Daoy (cell line): Measurements from ENCODE around the gene ERC2. TPM values are rescaled to one million over a fixed set of nuclear protein-coding genes. Genes with fewer than 3 reads are reported as not detected.
"Not testable (repeated sequence)": the region's sequence is repeated elsewhere in the genome, so short reads cannot be mapped to it uniquely, and the experiment has no call there.

Source experiments
- DNase-seq: peaks from one replicate; pipeline ENCODE4 v3.0.0-alpha.2; 2015; ENCODE audit warnings: low read depth
- total RNA-seq: library from RNA; depleted of rRNA; stranded (reverse); fragments of >200 nt; shearing (Covaris generic); gene quantifications from 2 replicates; pipeline ENCODE4 v1.2.3, GENCODE V29; 2014

ERC2 gene
- total RNA-seq, 1 experiment from 2014 or later = 1.7 TPM

DNA sequence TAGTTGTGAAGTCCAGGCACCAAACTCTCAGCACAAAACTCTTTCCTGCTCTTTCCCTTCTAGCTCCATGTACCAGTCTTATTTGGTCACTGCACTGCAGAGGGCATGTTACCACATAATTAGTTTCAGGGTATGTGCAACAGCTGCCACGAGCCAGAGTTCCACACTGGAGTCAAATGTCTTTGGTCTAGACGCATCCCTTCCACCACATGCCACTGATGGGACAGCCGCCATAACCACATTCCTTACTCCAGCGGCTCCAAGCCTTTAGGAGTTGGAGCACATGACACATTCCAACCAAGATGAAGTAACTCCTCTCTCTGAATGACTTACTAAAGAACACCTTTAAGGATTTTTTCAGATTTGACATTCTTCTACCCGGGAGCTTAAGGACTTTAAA, 153.4 kb downstream of the ERC2 start:
- peak; percentile 76 for DNase-seq

DNA sequence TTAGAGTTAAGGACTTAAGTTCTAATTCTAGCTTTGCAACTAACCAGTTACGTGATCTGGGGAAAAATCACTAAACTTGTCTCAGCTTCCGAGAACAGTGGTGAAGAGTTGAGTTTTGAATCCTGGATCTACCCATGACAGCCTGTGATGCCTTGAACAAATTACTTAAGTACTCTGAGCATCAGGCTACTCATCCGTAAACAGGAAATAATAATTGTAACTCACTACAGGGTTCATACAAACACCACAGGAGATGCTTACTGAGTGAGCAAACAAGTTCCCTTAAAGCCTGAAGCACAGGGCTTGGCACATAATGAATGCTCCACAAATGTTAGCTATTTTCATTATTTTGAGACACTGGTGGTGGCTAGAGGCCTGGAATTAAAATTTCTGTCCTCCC, 158.8 kb downstream of the ERC2 start:
- no peak for DNase-seq

DNA sequence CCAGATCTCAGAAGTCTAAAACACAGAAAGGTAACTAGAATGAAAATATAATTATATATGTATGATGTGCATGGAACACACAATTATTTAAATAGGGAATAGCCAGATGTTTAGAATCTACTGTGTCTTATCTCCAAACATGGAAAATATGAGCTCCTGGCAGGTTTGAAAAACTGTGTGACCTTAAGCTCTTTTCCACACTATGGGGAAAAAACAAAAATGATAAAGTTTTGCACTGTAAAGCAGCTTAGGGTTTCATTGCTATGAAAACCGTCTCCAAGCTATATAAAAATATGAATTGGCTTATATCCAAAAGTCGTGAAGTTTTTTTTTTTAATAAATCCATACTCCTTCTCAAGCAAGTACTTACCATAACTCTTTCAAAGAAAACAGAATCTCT, 159.8 kb downstream of the ERC2 start:
- DNase-seq = no peak

DNA sequence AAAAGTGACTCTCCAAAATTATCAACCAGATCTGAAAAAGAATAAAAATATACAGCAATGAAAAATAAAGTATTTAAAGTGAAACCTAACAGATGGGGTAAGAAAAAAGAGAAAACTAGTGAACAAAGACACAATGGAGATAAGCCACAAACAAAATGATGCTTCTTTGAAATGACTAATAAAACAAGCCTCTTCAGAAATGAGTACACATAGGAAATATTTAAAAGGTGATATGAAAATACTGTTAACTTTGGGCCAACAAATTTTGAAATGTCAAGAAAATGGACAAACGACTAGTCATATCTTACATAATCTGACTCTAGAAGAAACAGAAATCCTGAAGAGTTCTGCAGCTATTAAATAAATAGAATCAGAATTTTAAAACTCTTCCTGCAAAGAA, 164.2 kb downstream of the ERC2 start:
- DNase-seq = no peak

DNA sequence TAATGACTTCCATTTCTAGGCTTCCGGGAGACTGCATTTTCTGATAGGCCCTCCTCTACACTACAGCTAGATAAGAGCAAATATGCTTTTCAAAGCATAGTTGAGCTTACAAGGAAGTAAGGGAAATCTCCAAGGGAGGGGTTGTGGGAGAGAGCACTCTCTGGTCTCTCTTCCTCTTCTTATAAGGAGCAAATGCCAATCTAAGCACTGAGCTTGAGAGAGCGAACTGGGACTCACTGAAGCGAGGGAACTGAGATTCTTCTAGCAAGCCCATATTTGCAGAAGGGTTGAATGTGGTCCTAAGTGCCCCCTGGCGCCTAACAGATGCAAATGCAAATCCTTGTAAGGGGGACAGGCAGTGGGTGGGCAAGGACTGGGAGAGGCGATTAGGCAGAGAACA, 164.8 kb downstream of the ERC2 start:
- peak; percentile 57 for DNase-seq

DNA sequence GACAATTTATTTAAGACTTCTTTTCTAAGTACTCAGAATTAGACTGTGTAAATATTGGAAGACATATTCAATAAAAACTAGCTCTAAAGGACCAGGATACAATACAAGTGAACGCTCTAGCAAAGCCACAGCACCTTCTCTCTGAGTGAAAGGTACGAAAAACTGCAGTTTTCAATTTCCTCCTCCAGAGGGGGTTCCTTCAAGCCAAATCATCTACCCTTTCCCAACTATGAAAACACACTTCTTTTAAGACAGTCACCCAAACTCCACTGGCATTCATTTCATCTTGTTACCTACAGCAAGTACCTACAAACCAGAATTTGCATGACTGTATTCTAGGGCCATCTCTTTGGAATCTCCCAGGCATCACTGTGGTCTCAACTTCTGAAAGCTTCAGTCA, 165.8 kb downstream of the ERC2 start:
- DNase-seq = no peak

DNA sequence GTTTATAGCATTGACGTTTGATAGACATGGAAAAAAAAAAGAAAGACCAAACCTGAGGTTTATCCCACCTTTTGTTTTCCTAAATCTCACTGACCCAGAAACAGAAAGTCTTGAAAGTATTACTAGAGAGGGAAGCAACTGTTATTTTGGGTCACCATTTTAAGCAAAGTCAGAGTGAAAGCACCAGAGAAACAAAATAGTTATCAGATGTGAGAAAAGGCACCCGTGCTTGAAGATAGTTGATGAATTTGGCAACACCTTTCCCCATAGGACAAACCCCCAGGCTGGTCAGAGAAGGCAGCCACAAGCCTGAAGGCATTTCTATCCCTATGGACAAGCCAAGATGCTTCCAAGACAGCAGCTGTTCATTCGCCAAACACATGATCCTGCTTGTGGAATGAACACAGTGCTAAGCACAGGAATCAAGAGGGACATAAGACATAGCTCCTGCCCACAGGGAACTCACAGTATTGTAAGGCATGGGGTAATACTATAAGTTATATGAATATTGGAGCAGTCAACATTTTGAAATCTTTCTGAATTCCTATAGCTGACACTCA, 170.9 kb downstream of the ERC2 start:
- no peak for DNase-seq

DNA sequence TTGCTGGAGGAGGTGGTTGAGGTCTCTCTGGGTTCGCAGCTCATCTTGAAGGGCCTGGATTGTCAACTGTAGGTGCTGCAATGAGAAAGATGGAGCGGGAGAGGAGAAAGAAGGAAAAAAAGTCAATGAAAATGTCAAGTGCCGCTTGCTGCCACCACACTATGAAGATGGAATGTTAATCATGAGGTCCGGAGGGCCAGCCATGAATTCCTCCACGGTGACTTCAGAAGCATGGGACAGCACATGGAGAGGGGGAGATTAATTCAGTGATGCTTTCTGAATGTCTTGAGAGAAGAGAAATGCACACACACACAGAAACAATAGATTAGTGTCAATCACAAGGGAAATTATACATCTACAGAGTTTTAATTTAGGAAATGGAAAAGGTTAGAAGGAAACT, 171.9 kb downstream of the ERC2 start:
- DNase-seq = no peak

DNA sequence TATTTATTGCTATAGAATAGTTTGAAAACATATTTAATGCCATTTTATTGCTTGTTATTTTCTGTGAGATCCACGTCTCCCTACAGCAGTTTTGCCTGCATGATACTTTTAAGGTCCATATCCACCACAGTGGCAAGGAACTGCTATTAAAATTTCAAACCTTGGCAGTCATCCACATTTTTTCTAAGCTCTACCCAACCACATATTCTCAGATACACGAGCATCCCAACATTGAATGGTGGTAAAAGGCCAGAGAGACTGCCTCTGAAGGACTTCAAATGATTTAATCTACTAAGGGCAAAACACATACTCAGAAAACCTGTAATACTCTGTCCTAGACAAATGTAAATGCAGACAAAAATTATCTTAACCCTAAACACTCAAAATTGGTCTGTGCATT, 173.1 kb downstream of the ERC2 start:
- DNase-seq = no peak

DNA sequence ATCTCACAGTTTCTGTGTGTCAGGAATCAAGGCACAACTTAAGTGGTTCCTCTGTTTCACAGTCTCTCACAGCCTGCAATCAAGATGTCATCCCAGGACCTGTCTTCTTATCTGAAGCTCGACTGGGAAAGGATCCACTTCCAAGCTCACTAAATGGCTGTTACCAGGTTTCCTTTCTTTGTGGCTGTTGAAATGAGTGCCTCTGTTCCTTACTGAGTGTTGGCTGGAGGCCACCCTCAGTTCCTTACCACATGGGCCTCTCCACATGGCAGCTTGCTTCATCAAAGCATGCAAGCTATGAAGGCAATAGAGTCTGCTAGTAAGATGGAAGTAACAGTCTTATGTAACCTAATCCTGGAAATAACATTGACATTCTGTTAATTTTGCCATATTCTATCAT, 174.0 kb downstream of the ERC2 start:
- DNase-seq = no peak

DNA sequence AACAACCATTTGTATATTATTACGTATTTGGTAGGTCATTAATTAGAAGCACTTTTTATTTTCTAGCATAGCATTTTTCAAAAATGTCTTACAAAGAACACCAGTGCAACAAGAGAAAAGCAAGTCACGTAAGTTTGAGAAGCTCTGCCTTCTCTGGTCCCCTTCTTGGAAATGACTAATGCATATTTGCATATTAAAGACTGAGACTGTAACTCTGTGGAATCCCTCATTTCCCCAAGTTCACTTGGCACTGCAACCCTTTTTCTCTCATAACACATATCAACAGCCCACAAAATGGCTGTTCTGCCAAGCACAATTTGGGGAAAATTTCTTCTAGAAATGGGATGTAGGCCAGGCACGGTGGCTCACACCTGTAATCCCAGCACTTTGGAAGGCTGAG, 176.3 kb downstream of the ERC2 start:
- DNase-seq = peak; percentile 48

DNA sequence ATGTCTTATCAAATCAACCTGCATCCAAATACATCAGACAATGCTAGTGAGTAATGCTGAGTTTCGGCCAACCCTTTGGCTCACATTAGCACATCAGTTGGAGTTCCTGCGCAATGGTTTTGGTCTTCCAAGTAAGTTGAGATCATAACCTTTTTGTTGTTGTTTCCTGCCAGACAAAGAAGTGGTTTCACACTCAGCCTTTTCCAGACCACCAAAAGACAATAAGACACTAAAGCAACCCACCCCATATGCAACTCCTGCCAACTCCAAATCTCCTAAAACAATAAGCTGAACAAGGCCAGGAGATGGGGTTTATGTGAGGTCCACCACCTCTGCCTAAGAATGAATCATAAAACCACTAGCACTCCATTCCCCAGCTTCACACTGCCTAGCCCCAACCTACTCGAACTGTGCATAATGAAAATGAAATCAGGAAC, 177.0 kb downstream of the ERC2 start:
- DNase-seq = peak; percentile 91

DNA sequence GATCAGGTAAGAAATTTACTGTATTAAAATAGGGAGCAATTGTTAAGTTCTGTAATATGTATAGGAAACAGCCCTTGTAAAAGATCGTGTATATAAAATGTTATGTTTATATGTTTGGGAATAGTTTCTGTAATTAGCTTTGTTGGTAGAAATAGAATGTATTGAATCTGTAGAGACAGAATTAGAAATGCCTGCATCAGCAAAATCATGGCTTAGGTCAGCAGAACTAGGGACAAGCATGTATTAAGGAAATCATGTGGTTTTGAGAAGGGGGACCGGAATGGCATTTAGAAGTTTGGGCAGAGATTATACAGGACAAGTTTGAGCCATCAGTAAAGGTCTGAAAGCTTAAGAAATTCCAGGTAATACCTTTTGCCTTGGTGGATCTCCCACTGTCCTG, 177.9 kb downstream of the ERC2 start:
- no peak for DNase-seq

DNA sequence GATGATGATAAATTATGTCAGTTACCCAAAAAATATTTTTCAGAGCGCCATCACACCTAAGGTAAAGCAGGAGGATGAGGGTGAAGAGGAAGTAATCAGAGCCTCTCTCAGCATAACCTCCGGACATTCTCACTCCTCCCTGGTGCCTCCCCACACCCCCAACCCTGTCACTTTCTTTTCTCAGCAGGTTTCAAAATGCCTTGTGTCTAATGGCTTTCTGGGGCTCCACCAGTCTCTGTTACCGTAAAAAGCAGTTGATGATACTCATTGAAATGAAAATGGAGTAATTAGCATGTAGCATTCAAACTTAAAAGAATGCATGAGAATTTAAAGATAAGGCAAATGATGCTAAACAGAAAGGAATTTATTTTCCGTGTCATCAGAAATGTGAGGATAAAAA, 180.0 kb downstream of the ERC2 start:
- DNase-seq = no peak

DNA sequence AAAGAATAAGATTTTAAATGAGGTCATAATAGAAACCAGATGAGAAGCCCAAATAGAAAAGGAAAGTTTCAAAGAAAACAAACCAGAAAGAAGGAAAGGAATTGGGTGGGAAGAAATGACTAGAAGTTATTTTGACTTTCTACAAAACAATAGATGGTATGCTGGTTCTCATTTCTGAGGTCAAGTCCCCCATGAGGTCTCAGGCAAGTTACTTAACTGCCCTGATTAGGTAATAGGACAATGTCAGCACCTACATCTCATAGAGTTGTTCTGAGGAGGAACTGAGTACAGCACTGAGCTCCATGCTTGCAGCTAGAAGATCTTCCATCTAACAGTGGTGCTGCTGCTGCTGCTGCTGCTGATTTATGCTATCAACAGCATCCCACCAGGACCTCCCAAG, 185.9 kb downstream of the ERC2 start:
- no peak for DNase-seq

DNA sequence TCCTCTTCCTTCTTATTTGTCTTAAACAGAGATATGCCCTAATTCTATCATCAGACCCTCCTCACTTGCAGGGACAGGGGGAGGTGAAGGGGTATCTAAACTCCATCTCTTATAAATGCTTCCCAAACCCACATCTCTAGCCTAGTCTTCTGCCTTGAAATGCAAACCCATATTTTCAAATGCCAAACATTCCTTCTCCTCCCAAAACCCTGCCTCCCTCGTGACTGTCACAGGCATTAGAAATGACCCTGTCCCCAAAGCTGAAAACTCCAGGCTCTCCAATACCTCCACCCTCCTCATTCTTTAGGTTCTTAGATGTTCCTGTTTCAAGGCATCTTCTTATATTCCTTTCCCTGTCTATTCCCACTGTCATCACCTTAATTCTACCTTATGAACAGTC, 191.0 kb downstream of the ERC2 start:
- DNase-seq = no peak

DNA sequence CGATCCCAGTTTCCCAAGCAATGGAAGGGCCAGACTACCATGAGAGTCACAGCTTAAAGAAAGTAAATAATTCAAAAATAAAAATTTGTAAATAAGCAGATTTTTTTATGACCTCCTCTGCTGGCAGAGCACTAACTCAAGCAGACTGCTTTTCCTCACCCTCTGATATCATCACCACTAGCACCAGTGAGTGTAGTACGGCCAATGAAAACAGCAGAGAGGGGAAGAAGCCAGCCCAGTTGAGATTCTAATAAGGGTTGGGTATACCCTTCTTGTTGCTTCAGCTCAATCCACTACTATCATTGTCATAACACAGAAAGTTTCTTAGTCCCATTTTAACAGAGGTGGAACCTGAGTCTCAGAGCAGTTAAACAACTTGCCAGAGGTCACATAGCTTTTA, 193.1 kb downstream of the ERC2 start:
- no peak for DNase-seq

DNA sequence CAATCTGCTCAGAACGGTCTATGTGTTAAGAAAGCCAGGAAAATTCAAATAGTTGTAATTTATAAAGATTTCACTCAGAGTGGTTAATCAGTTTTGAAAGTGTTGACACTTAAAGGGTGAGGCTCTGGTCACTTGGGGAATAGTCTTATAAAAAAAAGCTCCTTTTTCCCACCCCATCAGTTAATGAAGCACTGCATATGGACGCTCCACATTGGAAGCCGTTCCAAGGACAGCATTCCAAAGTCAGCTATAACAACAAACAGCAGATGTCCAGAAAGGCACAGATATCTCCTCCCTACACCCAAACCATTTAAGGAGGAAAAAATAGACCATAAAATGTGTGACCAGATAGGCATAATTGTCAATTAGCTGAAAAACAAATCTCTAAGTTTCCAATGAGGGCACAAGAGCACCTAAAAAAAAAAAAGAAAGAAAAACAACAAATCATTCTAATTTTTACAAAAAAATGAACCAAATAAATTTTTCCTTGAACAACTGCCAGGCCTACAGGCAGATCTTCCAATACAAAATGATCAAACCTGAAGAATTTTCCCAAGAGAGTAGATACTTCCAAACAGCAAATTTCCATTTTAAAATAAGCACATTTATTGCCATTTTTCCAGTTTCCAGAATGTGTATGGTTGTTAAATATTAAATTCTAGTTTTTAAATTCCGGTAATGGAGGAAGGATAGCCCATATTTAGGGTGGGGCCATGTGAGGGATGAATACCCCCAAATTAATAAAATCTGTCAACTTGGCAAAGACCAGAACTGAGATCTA, 198.3 kb downstream of the ERC2 start:
- peak; percentile 6 for DNase-seq

DNA sequence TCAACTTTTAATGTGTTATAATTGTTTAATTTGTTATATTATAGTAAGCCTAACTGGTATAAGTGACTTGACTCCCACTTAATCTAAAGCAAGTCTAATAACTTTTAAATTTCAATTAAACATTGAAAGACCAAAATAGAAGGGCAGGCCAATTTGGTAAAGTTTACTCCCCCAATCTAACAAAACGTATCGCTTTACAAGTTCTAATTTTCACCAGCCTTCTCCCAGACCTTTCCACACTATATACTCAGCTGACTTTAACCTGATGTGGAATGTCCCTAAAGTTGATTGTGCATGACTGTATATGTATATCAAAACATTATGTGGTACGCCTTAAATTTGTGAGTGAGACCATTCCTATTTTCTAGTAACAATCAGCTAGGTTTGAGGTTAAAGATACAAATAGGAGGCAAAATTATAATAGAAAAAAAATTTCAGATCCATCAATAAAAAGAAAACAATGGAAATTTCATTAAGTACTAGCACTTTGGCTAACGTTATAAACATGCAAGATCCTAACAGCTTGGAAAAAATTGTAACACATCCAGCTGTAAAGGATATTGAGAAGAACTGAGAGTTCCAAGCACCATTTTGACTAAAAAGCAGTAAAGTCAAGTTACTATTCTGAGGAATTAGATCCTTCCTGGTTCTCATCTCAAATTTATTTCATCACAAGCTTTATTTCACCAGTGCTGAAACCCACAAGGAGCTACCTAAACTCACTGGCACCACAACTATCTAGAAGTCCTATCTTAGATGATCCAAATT, 199.5 kb downstream of the ERC2 start:
- DNase-seq = no peak

DNA sequence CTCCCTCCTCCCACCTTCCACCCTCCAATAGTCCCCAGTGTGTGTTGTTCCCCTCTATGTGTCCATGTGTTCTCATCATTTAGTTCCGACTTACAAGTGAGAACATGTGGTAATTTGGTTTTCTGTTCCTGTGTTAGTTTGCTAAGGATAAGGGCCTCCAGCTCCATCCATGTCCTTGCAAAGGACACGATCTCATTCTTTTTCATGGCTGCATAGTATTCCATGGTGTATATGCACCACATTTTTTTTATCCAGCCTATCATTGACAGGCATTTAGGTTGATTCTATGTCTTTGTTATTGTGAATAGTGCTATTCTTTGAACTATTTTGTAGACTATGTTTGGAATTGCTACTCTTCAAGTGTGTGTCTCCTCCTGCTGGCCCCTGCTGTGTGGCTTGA, 206.4 kb downstream of the ERC2 start:
- not testable (repeated sequence) for DNase-seq

DNA sequence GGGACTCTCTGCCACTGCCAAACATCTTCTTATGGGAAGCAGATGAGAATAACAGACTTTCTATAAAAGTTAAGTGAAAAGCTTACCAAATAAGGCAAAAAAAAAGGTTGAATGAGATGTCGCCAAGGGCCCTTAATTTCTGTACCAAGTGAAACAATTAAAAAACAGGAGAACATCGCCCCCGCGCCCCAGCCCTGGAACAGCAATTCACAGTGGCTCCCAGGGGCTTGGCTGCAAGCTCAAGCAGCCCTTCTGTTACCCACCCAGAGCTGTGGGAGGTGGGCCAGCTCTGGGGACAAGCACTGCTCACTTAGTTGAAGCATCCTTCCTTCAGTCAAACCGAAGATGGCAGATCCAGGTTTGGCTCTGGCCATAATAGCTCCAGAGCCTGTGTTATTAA, 208.0 kb downstream of the ERC2 start:
- no peak for DNase-seq

DNA sequence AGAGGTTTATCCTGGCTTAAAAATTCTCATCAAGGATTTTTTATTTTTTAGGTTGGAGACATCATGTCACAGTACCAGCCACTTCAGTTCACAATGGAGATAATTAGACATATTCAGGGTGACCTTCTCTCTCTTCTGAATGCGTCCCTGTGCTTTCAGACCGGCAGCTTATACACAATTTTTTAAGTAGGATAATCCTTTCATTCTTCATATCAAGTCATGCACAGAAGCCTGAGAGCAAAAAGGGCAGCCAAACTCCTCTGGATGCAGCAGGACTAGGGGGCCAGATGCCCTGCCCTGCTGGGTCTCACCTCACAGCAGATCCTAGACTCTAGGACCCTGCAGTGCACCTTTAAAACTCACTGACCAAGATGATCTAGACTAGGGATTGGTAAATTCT, 210.4 kb downstream of the ERC2 start:
- no peak for DNase-seq

DNA sequence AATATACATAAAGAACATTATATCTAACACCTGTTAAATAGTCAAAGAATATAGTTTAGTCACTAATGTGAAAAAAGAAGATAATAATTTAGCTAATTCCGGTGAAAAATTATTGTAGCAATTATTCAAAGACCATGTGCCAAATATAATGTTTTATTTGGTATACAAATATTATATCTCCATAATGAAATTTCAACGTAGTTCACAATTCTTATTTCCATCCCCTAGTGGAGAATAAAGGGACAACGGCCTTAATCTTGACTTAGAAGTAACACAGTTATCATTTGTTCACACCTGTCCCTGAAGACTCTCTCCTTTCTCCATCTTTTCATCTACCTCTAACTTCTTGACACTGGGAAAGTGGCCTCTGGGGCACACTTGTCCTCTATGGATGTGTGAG, 213.4 kb downstream of the ERC2 start:
- no peak for DNase-seq
